IMR-90 (cell line): ENCODE measurements around the gene KLKB1. TPM values are rescaled to one million over a fixed set of nuclear protein-coding genes. Genes with fewer than 3 reads are reported as not detected.
A peak's percentile ranks its signal among the peaks of the same experiment; 100 is the strongest.

Experiments
- CEBPB ChIP-seq: IDR thresholded peaks from 2 replicates; pipeline ENCODE4 v1.6.1; 2012; ENCODE audit warnings: low read depth, low read length, improper control_type of control experiment
- MAZ ChIP-seq: IDR thresholded peaks from 2 replicates; pipeline ENCODE4 v1.6.1; 2012; ENCODE audit warnings: low read depth, mild to moderate bottlenecking, low read length, improper control_type of control experiment, moderate library complexity, borderline replicate concordance
- NFE2L2 ChIP-seq: fragments of 150-350 bp; IDR thresholded peaks from 2 replicates; pipeline ENCODE4 v1.6.1; 2016; ENCODE audit warnings: low read depth, mild to moderate bottlenecking, low read length
- polyA plus RNA-seq, 3 experiments: library from polyadenylated mRNA; depleted of rRNA; stranded (reverse); fragments of >200 nt; gene quantifications; 2 replicates each; pipeline ENCODE4 v1.2.3, GENCODE V29; 2012; ENCODE audit warnings: low replicate concordance in 1 of 3
- total RNA-seq: library from RNA; depleted of rRNA; stranded (reverse); fragments of >200 nt; gene quantifications from 2 replicates; pipeline ENCODE4 v1.2.3, GENCODE V29; 2012
- TF ChIP-seq, protein P1 (sequence below): conservative IDR thresholded peaks from 2 replicates; pipeline ENCODE4 v1.5.1; 2012; ENCODE audit warnings: mild to moderate bottlenecking, low read depth, low read length, improper control_type of control experiment

The KLKB1 gene
- total and polyA plus RNA-seq, 2 of the 4 experiments (the other 2 are of a cell fraction), result 0.03 TPM; not detected in 1

DNA sequence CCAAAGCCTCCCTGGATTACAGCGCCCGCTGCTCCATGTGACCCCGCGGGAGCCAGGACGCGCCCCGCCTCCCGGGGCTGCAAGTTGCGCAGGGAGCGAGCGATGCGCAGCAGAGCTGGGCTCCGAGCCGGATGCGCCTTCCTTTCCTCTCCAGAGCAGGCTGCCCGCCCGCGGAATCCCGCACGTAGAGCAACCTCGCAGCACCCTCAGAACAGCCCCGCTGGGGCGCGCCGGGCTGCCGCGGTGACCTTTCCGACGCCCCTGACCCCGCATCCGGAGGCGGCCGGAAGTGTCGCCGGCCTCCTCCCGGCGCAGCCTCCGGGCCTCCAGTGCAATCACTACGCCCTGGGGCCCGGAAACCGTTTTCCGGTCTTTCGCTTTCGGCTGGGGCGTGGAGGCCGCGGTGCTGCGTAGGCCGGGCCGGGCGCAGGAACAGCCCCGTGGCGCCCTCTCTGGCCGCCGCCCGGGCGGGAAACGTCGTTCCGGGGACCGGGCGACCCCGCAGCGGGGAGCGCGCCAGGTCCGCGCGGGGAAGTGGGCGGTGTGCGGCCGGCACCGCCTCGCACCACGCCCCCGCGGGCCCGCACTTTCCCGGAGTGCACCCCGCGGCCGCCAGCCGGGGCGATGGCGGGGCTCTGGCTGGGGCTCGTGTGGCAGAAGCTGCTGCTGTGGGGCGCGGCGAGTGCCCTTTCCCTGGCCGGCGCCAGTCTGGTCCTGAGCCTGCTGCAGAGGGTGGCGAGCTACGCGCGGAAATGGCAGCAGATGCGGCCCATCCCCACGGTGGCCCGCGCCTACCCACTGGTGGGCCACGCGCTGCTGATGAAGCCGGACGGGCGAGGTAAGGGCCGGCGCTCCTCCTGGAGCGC, 35.9 kb upstream of the KLKB1 start, which contains the start of gene CYP4V2 (continued):
- TF ChIP-seq MAZ, result no peak
- no peak for TF ChIP-seq CEBPB
- no peak for TF ChIP-seq NFE2L2
- TF ChIP-seq, protein P1, sequence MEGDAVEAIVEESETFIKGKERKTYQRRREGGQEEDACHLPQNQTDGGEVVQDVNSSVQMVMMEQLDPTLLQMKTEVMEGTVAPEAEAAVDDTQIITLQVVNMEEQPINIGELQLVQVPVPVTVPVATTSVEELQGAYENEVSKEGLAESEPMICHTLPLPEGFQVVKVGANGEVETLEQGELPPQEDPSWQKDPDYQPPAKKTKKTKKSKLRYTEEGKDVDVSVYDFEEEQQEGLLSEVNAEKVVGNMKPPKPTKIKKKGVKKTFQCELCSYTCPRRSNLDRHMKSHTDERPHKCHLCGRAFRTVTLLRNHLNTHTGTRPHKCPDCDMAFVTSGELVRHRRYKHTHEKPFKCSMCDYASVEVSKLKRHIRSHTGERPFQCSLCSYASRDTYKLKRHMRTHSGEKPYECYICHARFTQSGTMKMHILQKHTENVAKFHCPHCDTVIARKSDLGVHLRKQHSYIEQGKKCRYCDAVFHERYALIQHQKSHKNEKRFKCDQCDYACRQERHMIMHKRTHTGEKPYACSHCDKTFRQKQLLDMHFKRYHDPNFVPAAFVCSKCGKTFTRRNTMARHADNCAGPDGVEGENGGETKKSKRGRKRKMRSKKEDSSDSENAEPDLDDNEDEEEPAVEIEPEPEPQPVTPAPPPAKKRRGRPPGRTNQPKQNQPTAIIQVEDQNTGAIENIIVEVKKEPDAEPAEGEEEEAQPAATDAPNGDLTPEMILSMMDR, result peak; percentile 36
